Activated CD8-positive, alpha-beta memory T cell treated with anti-CD3 and anti-CD28 coated beads for 36 hours (primary cell): ENCODE results near the gene KIF25. TPM values are rescaled to one million over a fixed set of nuclear protein-coding genes. Genes with fewer than 3 reads are reported as not detected.

Experiments
- CTCF ChIA-PET: fragments of 350-600 bp; sonication (Branson Sonifier 250); formaldehyde crosslinking; loops from one replicate; lab custom pipeline; 2021; ENCODE audit warnings: antibody characterized with exemption; lab: Charles Lee
- POLR2A ChIA-PET: fragments of 350-600 bp; sonication (Branson Sonifier 250); formaldehyde crosslinking; loops from one replicate; lab custom pipeline; 2021; ENCODE audit warnings: antibody characterized with exemption; lab: Charles Lee
- total RNA-seq, 2 experiments: library from RNA; stranded (reverse); gene quantifications; one replicate each; pipeline ENCODE4 v1.2.3, GENCODE V29; 2021

KIF25 gene
- total RNA-seq, 2 experiments from 2014 or later = not detected

DNA sequence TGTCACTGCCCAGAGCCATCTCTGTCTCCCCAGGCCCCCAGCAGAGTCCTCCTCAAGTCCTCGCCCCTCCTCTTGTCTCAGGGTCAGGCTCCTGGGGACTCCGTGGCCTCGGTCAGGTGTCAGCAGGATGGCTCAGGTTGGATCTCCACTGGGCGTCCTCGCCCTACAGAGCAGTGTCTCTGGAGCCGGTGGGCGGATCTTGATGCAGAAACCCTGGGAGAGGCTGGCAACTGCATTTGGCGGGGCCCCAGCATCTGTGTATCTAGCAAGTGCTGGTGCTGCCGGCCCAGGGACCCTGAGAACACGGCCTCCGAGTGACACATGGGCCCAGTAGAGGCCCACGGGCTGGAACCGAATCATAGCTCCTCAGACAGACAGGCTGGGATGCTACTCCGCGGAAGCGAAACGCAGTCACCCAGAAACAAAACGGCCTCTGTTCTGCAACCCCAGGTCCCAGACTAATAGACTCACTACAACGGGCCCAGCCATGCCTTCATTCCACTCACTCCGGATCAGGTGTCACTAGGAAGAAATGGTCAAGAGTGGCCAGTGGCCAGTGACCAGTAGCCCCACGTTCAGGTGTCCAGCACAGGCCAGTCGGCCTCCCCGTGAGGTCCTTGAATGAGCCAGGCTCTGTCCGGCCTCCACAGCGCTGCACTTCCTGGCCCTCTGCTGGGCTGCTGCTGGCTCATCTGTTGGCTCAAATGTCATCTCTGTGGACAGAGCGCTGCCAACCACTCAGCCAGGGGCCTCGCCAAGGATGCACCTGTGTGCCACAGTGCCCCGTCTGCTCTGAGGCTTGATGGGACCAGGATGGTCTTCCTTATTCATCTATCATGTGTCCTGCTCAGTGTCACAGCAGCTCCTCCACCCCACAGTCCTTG, 94.2 kb downstream of the KIF25 start:
- CTCF ChIA-PET = no interaction called here
- POLR2A ChIA-PET = no interaction called here

DNA sequence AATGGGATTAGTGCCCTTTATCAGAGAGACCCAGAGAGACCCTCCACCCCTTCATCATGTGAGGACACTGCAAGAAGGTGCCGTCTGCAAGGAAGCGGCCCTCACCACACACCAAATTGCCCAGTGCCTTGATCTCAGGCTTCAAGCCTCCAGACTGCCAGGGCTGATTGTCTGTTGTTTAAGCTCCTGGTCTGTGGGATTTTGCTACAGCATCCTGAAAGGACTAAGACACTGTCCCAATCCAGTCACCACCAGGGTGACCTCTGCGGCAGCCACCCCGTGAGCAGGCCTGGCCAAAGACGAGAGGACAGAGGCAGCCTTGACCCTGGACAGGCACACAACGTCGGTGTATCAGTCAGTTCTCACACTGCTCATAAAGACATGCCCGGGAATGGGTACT, 95.1 kb downstream of the KIF25 start:
- POLR2A ChIA-PET = no interaction called here
- CTCF ChIA-PET = no interaction called here

DNA sequence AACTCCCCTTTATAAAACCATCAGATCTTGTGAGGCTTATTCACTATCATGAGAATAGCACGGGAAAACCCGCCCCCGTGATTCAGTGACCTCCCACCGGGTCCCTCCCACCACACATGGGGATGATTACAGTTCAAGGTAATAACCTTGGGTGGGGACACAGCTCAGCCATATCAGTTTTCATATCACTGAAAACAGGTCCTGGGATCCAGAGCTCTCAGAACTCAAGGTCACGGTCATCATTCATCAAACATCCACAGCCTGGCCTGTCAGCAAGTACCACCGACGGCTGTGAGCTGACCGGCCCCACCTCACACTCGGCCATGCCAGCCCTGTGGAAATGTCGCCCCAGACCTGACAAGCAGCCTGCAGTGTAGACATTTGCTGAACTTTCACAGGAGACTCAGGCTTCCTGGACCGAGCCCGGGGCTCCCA, 95.6 kb downstream of the KIF25 start:
- ChIA-PET CTCF (no interaction called here), POLR2A (no interaction called here)

DNA sequence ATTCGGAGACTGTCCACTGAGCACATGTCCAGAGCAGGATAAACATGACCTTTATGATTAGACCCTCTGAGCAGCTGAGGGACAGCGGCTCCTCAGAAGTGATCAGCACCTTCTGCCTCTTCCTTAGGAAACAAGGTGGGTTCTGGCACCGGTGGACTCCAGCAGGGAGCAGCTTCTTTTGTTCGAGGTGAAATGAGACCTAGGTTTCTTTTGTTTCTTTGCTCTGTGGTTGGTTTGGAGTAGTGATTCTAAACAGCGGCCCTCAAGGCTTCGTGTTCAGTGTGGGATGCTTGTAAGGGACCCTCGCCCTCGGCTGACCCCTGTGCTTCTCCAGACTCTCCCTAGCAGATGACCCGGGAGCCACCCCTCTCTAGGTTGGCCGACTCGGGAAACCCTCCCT, 96.2 kb downstream of the KIF25 start:
- CTCF ChIA-PET = no interaction called here
- POLR2A ChIA-PET = no interaction called here

Other genes with a start within 250 kb of the KIF25 start
- 10 to 100 TPM; 25.5 to 29.6 TPM for gene AFDN, start 170.8 kb upstream of the KIF25 start, total RNA-seq
- gene FRMD1, start 81.5 kb downstream of the KIF25 start, total RNA-seq = not detected